Measurements from ENCODE around the gene SLC22A23. TPM values are rescaled to one million over a fixed set of nuclear protein-coding genes. Genes with fewer than 3 reads are reported as not detected.

SLC22A23 gene
- total and polyA plus RNA-seq, 2 donors (not counting 1 experiment from before 2014, with no cell fraction given) = 0.18 to 1.4 TPM

DNA sequence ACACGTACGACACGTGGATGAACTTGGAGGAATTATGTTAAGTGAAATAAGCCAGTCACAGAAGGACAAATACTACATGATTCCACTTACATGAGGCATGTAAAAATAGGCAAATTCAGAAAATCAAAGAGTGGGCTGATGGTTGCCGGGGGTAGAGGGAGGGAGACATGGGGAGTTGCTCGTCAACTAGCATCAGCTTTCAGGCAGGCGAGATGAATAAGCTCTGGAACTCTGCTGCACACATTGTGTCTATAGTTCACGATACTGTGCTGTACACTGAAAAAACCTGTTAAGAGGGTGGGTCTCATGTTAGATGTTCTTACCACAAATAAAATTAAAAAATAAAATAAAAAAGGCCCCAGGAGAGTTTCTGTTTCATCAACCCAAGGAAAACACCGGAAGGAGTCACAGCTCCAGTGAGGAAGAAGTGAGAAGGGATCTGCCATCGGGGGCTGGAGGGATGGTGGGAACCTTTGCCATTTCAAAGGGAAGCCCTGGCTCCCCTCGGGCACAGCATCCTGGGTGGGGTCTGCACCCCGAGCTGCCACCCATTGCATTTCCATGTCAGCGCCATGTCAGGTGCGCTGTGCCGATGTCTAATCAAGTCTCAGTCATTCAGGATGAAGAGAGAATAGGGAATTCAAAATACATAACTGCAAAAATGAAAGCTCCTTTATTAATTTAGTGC is 98.3 kb downstream of the SLC22A23 start:
- ATAC-seq (ENCODE audit: low read depth) (no peak), DNase-seq (no peak)
- no peaks in the 10 kb centered on the region for H3K9me3 Mint-ChIP-seq (ENCODE audit: insufficient read depth)
- 97% methylated on average over 5 of the region's 14 CpGs for WGBS (ENCODE audit: insufficient coverage)
- no peak overlapping the region for H2AFZ ChIP-seq (ENCODE audit: insufficient read depth, low read depth, low read length, poor library complexity, severe bottlenecking)
- H3K4me2 ChIP-seq (replicated peaks; ENCODE audit: low read depth, low read length, poor library complexity, severe bottlenecking) = no peak overlapping the region
- H3K27ac Mint-ChIP-seq = no peak overlapping the region
- H3K9me3 ChIP-seq (ENCODE audit: control extremely low read depth in 1 of 3, control insufficient read depth in 2 of 3, insufficient read depth in 1 of 3, low read length in 2 of 3) = no peaks in the 10 kb centered on the region
- H3K4me3 Mint-ChIP-seq = no peak overlapping the region
- no peaks in the 10 kb centered on the region for H4K20me1 ChIP-seq (ENCODE audit: control insufficient read depth, insufficient read depth, low read length, poor library complexity, severe bottlenecking)
- peaks cover 33% of the 10 kb centered on the region for H3K4me1 Mint-ChIP-seq
- no peak for TF ChIP-seq EZH2 (IDR thresholded peaks at IDR 0.05; ENCODE audit: borderline replicate concordance, insufficient read depth, low read depth, low read length, poor library complexity, severe bottlenecking)
- TF ChIP-seq, protein P1, sequence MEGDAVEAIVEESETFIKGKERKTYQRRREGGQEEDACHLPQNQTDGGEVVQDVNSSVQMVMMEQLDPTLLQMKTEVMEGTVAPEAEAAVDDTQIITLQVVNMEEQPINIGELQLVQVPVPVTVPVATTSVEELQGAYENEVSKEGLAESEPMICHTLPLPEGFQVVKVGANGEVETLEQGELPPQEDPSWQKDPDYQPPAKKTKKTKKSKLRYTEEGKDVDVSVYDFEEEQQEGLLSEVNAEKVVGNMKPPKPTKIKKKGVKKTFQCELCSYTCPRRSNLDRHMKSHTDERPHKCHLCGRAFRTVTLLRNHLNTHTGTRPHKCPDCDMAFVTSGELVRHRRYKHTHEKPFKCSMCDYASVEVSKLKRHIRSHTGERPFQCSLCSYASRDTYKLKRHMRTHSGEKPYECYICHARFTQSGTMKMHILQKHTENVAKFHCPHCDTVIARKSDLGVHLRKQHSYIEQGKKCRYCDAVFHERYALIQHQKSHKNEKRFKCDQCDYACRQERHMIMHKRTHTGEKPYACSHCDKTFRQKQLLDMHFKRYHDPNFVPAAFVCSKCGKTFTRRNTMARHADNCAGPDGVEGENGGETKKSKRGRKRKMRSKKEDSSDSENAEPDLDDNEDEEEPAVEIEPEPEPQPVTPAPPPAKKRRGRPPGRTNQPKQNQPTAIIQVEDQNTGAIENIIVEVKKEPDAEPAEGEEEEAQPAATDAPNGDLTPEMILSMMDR (IDR thresholded peaks at IDR 0.05) = no peak
- peaks cover under 1% of the 10 kb centered on the region for H3K27me3 Mint-ChIP-seq
- POLR2A ChIA-PET = no interaction called here
- H3K79me2 ChIP-seq (ENCODE audit: control insufficient read depth, insufficient read depth, low read length) = no peaks in the 10 kb centered on the region
- no peak overlapping the region for H3K9ac ChIP-seq (ENCODE audit: low read length)
- peaks cover 13 to 23% of the 10 kb centered on the region in 2 donors for H3K4me1 ChIP-seq (ENCODE audit: control insufficient read depth in 2 of 2, insufficient read depth in 2 of 2, low read length in 2 of 2)
- H3K36me3 ChIP-seq (replicated peaks in 1 of 2; ENCODE audit: control extremely low read depth in 1 of 2, control insufficient read depth in 1 of 2, extremely low read depth in 1 of 2, insufficient read depth in 2 of 2, low read length in 1 of 2) = no peaks in the 10 kb centered on the region
- intact Hi-C loops (cut with micrococcal nuclease) = loop anchor here (1.0 to 10.0 kb wide), 9 partner anchors 81 to 1646 kb away; partner anchors contain the start of genes CDYL, ECI2, PSMG4 and RIPK1
- no peaks in the 10 kb centered on the region for H3K27me3 ChIP-seq (replicated peaks in 1 of 4; ENCODE audit: control extremely low read depth in 1 of 4, control insufficient read depth in 3 of 4, insufficient read depth in 4 of 4, low read length in 3 of 4)
- H3K4me3 ChIP-seq (ENCODE audit: control extremely low read depth in 1 of 5, extremely low read depth in 1 of 5, insufficient read depth in 1 of 5, low read depth in 2 of 5, low read length in 4 of 5) = no peak overlapping the region
- H3K27ac ChIP-seq (ENCODE audit: low read length in 2 of 2) = no peak overlapping the region
- CTCF ChIA-PET = interaction anchor here (1.0 kb wide), 1 partner anchor 107 kb away, joined by 4 read pairs; no protein-coding TSS in a partner anchor

DNA sequence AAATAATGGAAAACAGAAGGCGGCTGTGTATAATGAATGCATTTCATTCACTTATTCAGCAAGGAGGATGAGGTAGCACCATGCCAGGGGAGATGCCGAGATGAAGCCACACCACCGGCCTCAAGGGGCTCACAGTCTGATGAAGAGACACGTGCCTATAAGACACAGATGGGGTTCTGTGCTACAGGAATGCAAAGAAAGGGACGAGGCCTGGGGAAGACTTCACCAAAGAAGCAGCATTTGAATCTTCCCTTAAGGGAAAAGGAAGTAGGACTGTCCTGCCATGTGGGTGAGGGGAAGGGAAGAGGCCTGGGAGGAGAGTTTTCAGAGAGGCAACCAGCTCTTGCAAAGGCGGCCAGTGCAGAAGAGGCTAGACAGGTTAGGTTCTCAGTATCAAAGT is 99.2 kb downstream of the SLC22A23 start:
- 88% methylated on average over 5 of the region's 6 CpGs for whole genome bisulfite sequencing (ENCODE audit: insufficient coverage)
- ChIA-PET CTCF (interaction anchor here (0.9 kb wide), 1 partner anchor 9 kb away, joined by 3 read pairs; no protein-coding TSS in a partner anchor), POLR2A (no interaction called here)
- no peak overlapping the region for H3K27ac Mint-ChIP-seq
- Histone ChIP-seq H3K27ac (ENCODE audit: low read length in 2 of 2) (no peak overlapping the region), H3K79me2 (ENCODE audit: control insufficient read depth, insufficient read depth, low read length) (no peaks in the 10 kb centered on the region), H3K27me3 (replicated peaks in 1 of 4; ENCODE audit: control extremely low read depth in 1 of 4, control insufficient read depth in 3 of 4, insufficient read depth in 4 of 4, low read length in 3 of 4) (no peaks in the 10 kb centered on the region), H3K4me1 (ENCODE audit: control insufficient read depth in 2 of 2, insufficient read depth in 2 of 2, low read length in 2 of 2) (peaks cover 20 to 32% of the 10 kb centered on the region in 2 donors), H3K4me3 (ENCODE audit: control extremely low read depth in 1 of 5, extremely low read depth in 1 of 5, insufficient read depth in 1 of 5, low read depth in 2 of 5, low read length in 4 of 5) (no peak overlapping the region), H3K4me2 (replicated peaks; ENCODE audit: low read depth, low read length, poor library complexity, severe bottlenecking) (no peak overlapping the region), H3K36me3 (replicated peaks in 1 of 2; ENCODE audit: control extremely low read depth in 1 of 2, control insufficient read depth in 1 of 2, extremely low read depth in 1 of 2, insufficient read depth in 2 of 2, low read length in 1 of 2) (no peaks in the 10 kb centered on the region), H3K9me3 (ENCODE audit: control extremely low read depth in 1 of 3, control insufficient read depth in 2 of 3, insufficient read depth in 1 of 3, low read length in 2 of 3) (no peaks in the 10 kb centered on the region), H2AFZ (ENCODE audit: insufficient read depth, low read depth, low read length, poor library complexity, severe bottlenecking) (no peak overlapping the region), H4K20me1 (ENCODE audit: control insufficient read depth, insufficient read depth, low read length, poor library complexity, severe bottlenecking) (no peaks in the 10 kb centered on the region), H3K9ac (ENCODE audit: low read length) (no peak overlapping the region)
- no peaks in the 10 kb centered on the region for H3K27me3 Mint-ChIP-seq
- ATAC-seq (ENCODE audit: low read depth) (no peak), DNase-seq (no peak)
- TF ChIP-seq, protein P1 (IDR thresholded peaks at IDR 0.05) = no peak
- H3K4me1 Mint-ChIP-seq = peaks cover 41% of the 10 kb centered on the region
- intact Hi-C loops (cut with micrococcal nuclease) = loop anchor here (2.0 to 10.0 kb wide), 10 partner anchors 99 to 1647 kb away; partner anchors contain the start of genes CDYL, ECI2, PSMG4 and RIPK1
- H3K9me3 Mint-ChIP-seq (ENCODE audit: insufficient read depth) = no peaks in the 10 kb centered on the region
- H3K4me3 Mint-ChIP-seq = no peak overlapping the region
